Nephron (organoid): ENCODE measurements around the gene TRAF3.
"Not testable (repeated sequence)": the region's sequence is repeated elsewhere in the genome, so short reads cannot be mapped to it uniquely, and the experiment has no call there.

Experiments used
- H3K27ac Mint-ChIP-seq, 3 experiments: 2 replicates each; pipeline ENCODE4 v1.8.0; 2020; ENCODE audit warnings: mixed read lengths in 3 of 3, mild to moderate bottlenecking in 2 of 3, moderate library complexity in 1 of 3
- H3K27me3 Mint-ChIP-seq: 2 replicates; pipeline ENCODE4 v1.8.0; 2021; ENCODE audit warnings: low read depth, mild to moderate bottlenecking, moderate library complexity, mixed read lengths
- H3K36me3 Mint-ChIP-seq: 2 replicates; pipeline ENCODE4 v1.8.0; 2020; ENCODE audit warnings: low read depth, mixed read lengths
- H3K4me1 Mint-ChIP-seq: 2 replicates; pipeline ENCODE4 v1.8.0; 2020; ENCODE audit warnings: mixed read lengths
- H3K4me3 Mint-ChIP-seq, 3 experiments: 2 replicates each; pipeline ENCODE4 v1.8.0; 2020; ENCODE audit warnings: mild to moderate bottlenecking in 3 of 3, mixed read lengths in 3 of 3, moderate library complexity in 2 of 3
- H3K9me3 Mint-ChIP-seq: 2 replicates; pipeline ENCODE4 v1.8.0; 2020; ENCODE audit warnings: mixed read lengths
- CTCF ChIP-seq, 3 experiments: fragments of 200-600 bp; sonication (generic); IDR thresholded peaks; one replicate each; pipeline ENCODE4 v1.5.0; 2021; ENCODE audit warnings: antibody characterized with exemption in 3 of 3; ENCODE audit not compliant: unreplicated experiment in 3 of 3

TRAF3 gene

GRCh38 chr14:102872020-102872419 lies 94.8 kb downstream of the TRAF3 start:
- Mint-ChIP-seq H3K27me3 (no peaks in the 10 kb centered on the region), H3K4me3 (no peak overlapping the region), H3K36me3 (peaks cover 11% of the 10 kb centered on the region)

GRCh38 chr14:102873131-102873530 lies 95.9 kb downstream of the TRAF3 start:
- TF ChIP-seq CTCF (IDR thresholded peaks at IDR 0.05; ENCODE audit: unreplicated experiment in 3 of 3): no peak
- Mint-ChIP-seq H3K27me3 (no peaks in the 10 kb centered on the region), H3K9me3 (no peaks in the 10 kb centered on the region), H3K4me1 (peaks cover 10% of the 10 kb centered on the region), H3K36me3 (peaks cover 11% of the 10 kb centered on the region), H3K27ac (no peak overlapping the region), H3K4me3 (no peak overlapping the region)

More at GRCh38 chr14:102872020-102872419, 94.8 kb downstream of the TRAF3 start:
- H3K9me3 Mint-ChIP-seq: no peaks in the 10 kb centered on the region
- H3K27ac Mint-ChIP-seq: no peak overlapping the region
- peaks cover 16% of the 10 kb centered on the region for H3K4me1 Mint-ChIP-seq
- no peak for TF ChIP-seq CTCF (IDR thresholded peaks at IDR 0.05; ENCODE audit: unreplicated experiment in 3 of 3)

- H3K36me3 Mint-ChIP-seq: peaks cover 11% of the 10 kb centered on the region
- no peaks in the 10 kb centered on the region for H3K9me3 Mint-ChIP-seq
- TF ChIP-seq CTCF (IDR thresholded peaks at IDR 0.05; ENCODE audit: unreplicated experiment in 3 of 3): no peak
- H3K4me1 Mint-ChIP-seq: peaks cover 10% of the 10 kb centered on the region
- H3K4me3 Mint-ChIP-seq: no peak overlapping the region
- H3K27me3 Mint-ChIP-seq: no peaks in the 10 kb centered on the region
- no peak overlapping the region for H3K27ac Mint-ChIP-seq
Observed at GRCh38 chr14:102873546-102874061, 96.4 kb downstream of the TRAF3 start.

GRCh38 chr14:102875652-102876051 lies 98.4 kb downstream of the TRAF3 start:
- no peak overlapping the region for H3K4me3 Mint-ChIP-seq
- H3K9me3 Mint-ChIP-seq: no peaks in the 10 kb centered on the region
- TF ChIP-seq CTCF (IDR thresholded peaks at IDR 0.05; ENCODE audit: unreplicated experiment in 3 of 3): no peak
- peaks cover 11% of the 10 kb centered on the region for H3K36me3 Mint-ChIP-seq
- H3K27me3 Mint-ChIP-seq: no peaks in the 10 kb centered on the region
- peaks cover 10% of the 10 kb centered on the region for H3K4me1 Mint-ChIP-seq
- no peak overlapping the region for H3K27ac Mint-ChIP-seq

GRCh38 chr14:102877511-102877910 lies 100.3 kb downstream of the TRAF3 start:
- H3K4me1 Mint-ChIP-seq: peaks cover 17% of the 10 kb centered on the region
- H3K9me3 Mint-ChIP-seq, H3K4me3 Mint-ChIP-seq, H3K27ac Mint-ChIP-seq, H3K27me3 Mint-ChIP-seq, H3K36me3 Mint-ChIP-seq: not testable (repeated sequence)

- Mint-ChIP-seq H3K27ac (no peak overlapping the region), H3K4me3 (no peak overlapping the region), H3K27me3 (no peaks in the 10 kb centered on the region), H3K36me3 (peaks cover 5% of the 10 kb centered on the region), H3K9me3 (no peaks in the 10 kb centered on the region), H3K4me1 (peaks cover 17% of the 10 kb centered on the region)
- no peak for TF ChIP-seq CTCF (IDR thresholded peaks at IDR 0.05; ENCODE audit: unreplicated experiment in 3 of 3)
Observed at GRCh38 chr14:102878174-102878969, 101.1 kb downstream of the TRAF3 start.
